ENCODE data around the gene PLXNB1.

The PLXNB1 gene

GRCh38 chr3:48418651-48419050 is 11.2 kb downstream of the PLXNB1 start:
- ATAC-seq (ENCODE audit: insufficient read depth, low read depth) (no peak), DNase-seq (no peak)
- Histone ChIP-seq H3K4me2 (ENCODE audit: insufficient read depth, low read length) (no peak overlapping the region), H4K20me1 (ENCODE audit: insufficient read depth, low read length) (0 out of 2 replicates have a peak, but pooled peaks cover 4% of the 10 kb centered on the region), H2AFZ (ENCODE audit: low read depth, low read length) (no peak overlapping the region), H3K27me3 (ENCODE audit: insufficient read depth, low read length, poor library complexity) (no peaks in the 10 kb centered on the region), H3K4me1 (ENCODE audit: insufficient read depth, low read length) (no peaks in the 10 kb centered on the region), H3K36me3 (ENCODE audit: insufficient read depth, low read length) (no peaks in the 10 kb centered on the region), H3K9me3 (ENCODE audit: insufficient read depth, low read length, severe bottlenecking) (no peaks in the 10 kb centered on the region), H3K79me2 (ENCODE audit: insufficient read depth, low read length) (no peaks in the 10 kb centered on the region), H3K27ac (ENCODE audit: low read length) (no peak overlapping the region), H3K4me3 (ENCODE audit: low read depth in 1 of 2, low read length in 2 of 2) (no peak overlapping the region), H3K9ac (ENCODE audit: low read depth, low read length) (no peak overlapping the region)
- TF ChIP-seq CTCF (IDR thresholded peaks at IDR 0.05; ENCODE audit: borderline replicate concordance, extremely low read depth, low read length, poor library complexity, severe bottlenecking) (no peak), EZH2 (IDR thresholded peaks at IDR 0.05; ENCODE audit: borderline replicate concordance, low read depth, low read length, severe bottlenecking) (no peak)

- no peaks in the 10 kb centered on the region for H3K79me2 ChIP-seq (ENCODE audit: insufficient read depth, low read length)
- ATAC-seq (ENCODE audit: insufficient read depth, low read depth), result no peak
- no peaks in the 10 kb centered on the region for H3K4me1 ChIP-seq (ENCODE audit: insufficient read depth, low read length)
- no peaks in the 10 kb centered on the region for H3K9me3 ChIP-seq (ENCODE audit: insufficient read depth, low read length, severe bottlenecking)
- no peak for DNase-seq
- no peak overlapping the region for H3K9ac ChIP-seq (ENCODE audit: low read depth, low read length)
- H3K27ac ChIP-seq (ENCODE audit: low read length), result no peak overlapping the region
- no peak for TF ChIP-seq EZH2 (IDR thresholded peaks at IDR 0.05; ENCODE audit: borderline replicate concordance, low read depth, low read length, severe bottlenecking)
- TF ChIP-seq CTCF (IDR thresholded peaks at IDR 0.05; ENCODE audit: borderline replicate concordance, extremely low read depth, low read length, poor library complexity, severe bottlenecking), result no peak
- no peaks in the 10 kb centered on the region for H3K36me3 ChIP-seq (ENCODE audit: insufficient read depth, low read length)
- H3K4me3 ChIP-seq (ENCODE audit: low read depth in 1 of 2, low read length in 2 of 2), result no peak overlapping the region
- H3K27me3 ChIP-seq (ENCODE audit: insufficient read depth, low read length, poor library complexity), result no peaks in the 10 kb centered on the region
- 0 out of 2 replicates have a peak, but pooled peaks cover 2% of the 10 kb centered on the region for H4K20me1 ChIP-seq (ENCODE audit: insufficient read depth, low read length)
- H3K4me2 ChIP-seq (ENCODE audit: insufficient read depth, low read length), result no peak overlapping the region
- no peak overlapping the region for H2AFZ ChIP-seq (ENCODE audit: low read depth, low read length)
Observed at GRCh38 chr3:48418140-48418539, 11.7 kb downstream of the PLXNB1 start.

- Histone ChIP-seq H4K20me1 (ENCODE audit: insufficient read depth, low read length) (0 out of 2 replicates have a peak, but pooled peaks cover 2% of the 10 kb centered on the region), H3K27me3 (ENCODE audit: insufficient read depth, low read length, poor library complexity) (no peaks in the 10 kb centered on the region), H3K4me2 (ENCODE audit: insufficient read depth, low read length) (no peak overlapping the region), H3K9ac (ENCODE audit: low read depth, low read length) (no peak overlapping the region), H3K27ac (ENCODE audit: low read length) (no peak overlapping the region), H3K36me3 (ENCODE audit: insufficient read depth, low read length) (no peaks in the 10 kb centered on the region), H3K4me1 (ENCODE audit: insufficient read depth, low read length) (no peaks in the 10 kb centered on the region), H3K9me3 (ENCODE audit: insufficient read depth, low read length, severe bottlenecking) (no peaks in the 10 kb centered on the region), H2AFZ (ENCODE audit: low read depth, low read length) (no peak overlapping the region), H3K79me2 (ENCODE audit: insufficient read depth, low read length) (no peaks in the 10 kb centered on the region), H3K4me3 (ENCODE audit: low read depth in 1 of 2, low read length in 2 of 2) (no peak overlapping the region)
- ATAC-seq (ENCODE audit: insufficient read depth, low read depth), result no peak
- TF ChIP-seq EZH2 (IDR thresholded peaks at IDR 0.05; ENCODE audit: borderline replicate concordance, low read depth, low read length, severe bottlenecking) (no peak), CTCF (IDR thresholded peaks at IDR 0.05; ENCODE audit: borderline replicate concordance, extremely low read depth, low read length, poor library complexity, severe bottlenecking) (no peak)
- no peak for DNase-seq
Observed at GRCh38 chr3:48417529-48418108, 12.3 kb downstream of the PLXNB1 start.
